ENCODE data around the gene GAB2.
"Not testable (repeated sequence)": the region's sequence is repeated elsewhere in the genome, so short reads cannot be mapped to it uniquely, and the experiment has no call there.

The GAB2 gene

GRCh38 chr11:78199015-78199652, 218.5 kb downstream of the GAB2 start:
- DNase-seq = no peak

- no peak for DNase-seq
Observed at GRCh38 chr11:78197816-78198215, 219.8 kb downstream of the GAB2 start.

- DNase-seq = no peak
Observed at GRCh38 chr11:78196661-78197091, 220.9 kb downstream of the GAB2 start.

- no peak for DNase-seq
Observed at GRCh38 chr11:78195917-78196560, 221.6 kb downstream of the GAB2 start.

GRCh38 chr11:78194490-78194889, 223.1 kb downstream of the GAB2 start:
- DNase-seq = no peak

GRCh38 chr11:78193806-78194205, 223.8 kb downstream of the GAB2 start:
- no peak for DNase-seq

GRCh38 chr11:78192911-78193351, 224.7 kb downstream of the GAB2 start:
- no peak for DNase-seq

GRCh38 chr11:78192223-78192719, 225.3 kb downstream of the GAB2 start:
- no peak for DNase-seq

GRCh38 chr11:78190871-78191538, 226.6 kb downstream of the GAB2 start:
- no peak for DNase-seq

- no peak for DNase-seq
Observed at GRCh38 chr11:78190374-78190773, 227.2 kb downstream of the GAB2 start.

GRCh38 chr11:78189851-78190250, 227.8 kb downstream of the GAB2 start:
- DNase-seq = no peak

GRCh38 chr11:78189174-78189724, 228.4 kb downstream of the GAB2 start:
- DNase-seq = no peak

GRCh38 chr11:78188286-78189173, 229.1 kb downstream of the GAB2 start, which contains the start of the genes KCTD21 and USP35:
TSS of gene KCTD21 (minus strand) at chr11:78188626. CDS start at chr11:78174554, 14,072 bp downstream.
TSS of gene USP35 (plus strand) at chr11:78188919. CDS start at chr11:78196246, 7,327 bp downstream.
- peak; percentile 95 for DNase-seq

- DNase-seq = no peak
Observed at GRCh38 chr11:78187366-78188285, 230.0 kb downstream of the GAB2 start.

GRCh38 chr11:78181185-78181584, 236.4 kb downstream of the GAB2 start:
- DNase-seq = no peak

- DNase-seq = no peak
Observed at GRCh38 chr11:78180751-78181150, 236.9 kb downstream of the GAB2 start.

- no peak for DNase-seq
Observed at GRCh38 chr11:78179459-78180071, 238.1 kb downstream of the GAB2 start.

GRCh38 chr11:78177216-78177615, 240.4 kb downstream of the GAB2 start:
- no peak for DNase-seq

GRCh38 chr11:78176605-78177141, 240.9 kb downstream of the GAB2 start:
- no peak for DNase-seq

GRCh38 chr11:78175862-78176261, 241.8 kb downstream of the GAB2 start:
- DNase-seq = not testable (repeated sequence)

All from NCI-H2029 (cell line).